Measurements from ENCODE around the gene CDKN1B. TPM values are rescaled to one million over a fixed set of nuclear protein-coding genes. Genes with fewer than 3 reads are reported as not detected.
A peak's percentile ranks its signal among the peaks of the same experiment; 100 is the strongest.

The CDKN1B gene
- total RNA-seq, 1 experiment from 2014 or later: 24.0 TPM

- no peak for DNase-seq (ENCODE audit: low read depth)
Measured at GRCh38 chr12:12700254-12700653, 16.9 kb upstream of the CDKN1B start.

DNA sequence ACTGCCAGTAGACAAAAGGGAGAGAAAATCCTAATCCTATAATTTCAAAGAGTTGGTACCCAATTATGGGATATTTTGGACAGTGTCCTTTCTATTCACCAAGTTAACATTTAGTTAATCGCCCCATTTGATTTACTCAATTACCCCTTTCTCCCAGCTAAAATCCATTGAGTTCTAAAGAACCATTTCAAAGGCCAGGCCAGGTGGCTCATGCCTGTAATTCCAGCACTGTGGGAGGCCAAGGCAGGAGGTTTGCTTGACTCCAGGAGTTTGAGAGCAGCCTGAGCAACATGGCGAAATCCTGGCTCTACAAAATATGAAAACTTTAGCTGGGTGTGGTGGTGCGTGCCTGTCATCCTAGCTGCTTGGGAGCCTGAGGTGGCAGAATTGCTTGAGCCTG, 15.7 kb upstream of the CDKN1B start:
- DNase-seq (ENCODE audit: low read depth): no peak

- peak; percentile 86 for DNase-seq (ENCODE audit: low read depth)
Measured at GRCh38 chr12:12704593-12705230, 12.5 kb upstream of the CDKN1B start.

DNA sequence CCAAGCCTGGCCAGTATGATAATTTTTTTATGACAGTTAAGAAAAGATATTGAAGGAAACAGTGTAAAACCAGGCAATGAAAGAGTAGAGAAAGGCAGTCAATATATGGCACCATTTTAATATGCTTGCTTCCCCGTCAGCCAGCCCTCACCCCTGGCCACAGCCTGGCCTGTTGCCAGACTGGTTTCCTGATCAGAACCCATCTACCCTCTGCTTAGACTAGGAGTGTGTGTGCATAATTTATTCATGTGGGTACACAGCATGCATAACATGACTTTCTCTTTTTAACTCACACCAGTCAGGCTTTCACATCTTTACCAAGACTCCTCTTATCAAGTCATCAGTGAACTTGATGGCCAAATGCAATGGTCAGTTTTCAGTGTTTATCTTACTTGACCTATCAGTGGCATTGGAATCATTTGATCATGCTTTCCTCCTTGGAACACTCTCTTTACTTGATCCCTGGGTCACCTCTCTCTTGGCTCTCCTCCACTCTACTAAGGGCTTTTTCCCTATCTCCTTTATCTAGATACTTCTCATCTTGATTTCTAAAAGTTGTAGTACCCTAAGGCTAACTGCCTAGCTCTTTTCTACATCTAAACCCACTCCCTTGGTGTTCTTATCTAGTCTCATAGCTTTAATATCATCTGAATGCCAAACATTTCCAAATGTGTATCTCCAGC, 11.2 kb upstream of the CDKN1B start:
- no peak for DNase-seq (ENCODE audit: low read depth)

- no peak for DNase-seq (ENCODE audit: low read depth)
Measured at GRCh38 chr12:12713932-12714275, 3.3 kb upstream of the CDKN1B start.

DNA sequence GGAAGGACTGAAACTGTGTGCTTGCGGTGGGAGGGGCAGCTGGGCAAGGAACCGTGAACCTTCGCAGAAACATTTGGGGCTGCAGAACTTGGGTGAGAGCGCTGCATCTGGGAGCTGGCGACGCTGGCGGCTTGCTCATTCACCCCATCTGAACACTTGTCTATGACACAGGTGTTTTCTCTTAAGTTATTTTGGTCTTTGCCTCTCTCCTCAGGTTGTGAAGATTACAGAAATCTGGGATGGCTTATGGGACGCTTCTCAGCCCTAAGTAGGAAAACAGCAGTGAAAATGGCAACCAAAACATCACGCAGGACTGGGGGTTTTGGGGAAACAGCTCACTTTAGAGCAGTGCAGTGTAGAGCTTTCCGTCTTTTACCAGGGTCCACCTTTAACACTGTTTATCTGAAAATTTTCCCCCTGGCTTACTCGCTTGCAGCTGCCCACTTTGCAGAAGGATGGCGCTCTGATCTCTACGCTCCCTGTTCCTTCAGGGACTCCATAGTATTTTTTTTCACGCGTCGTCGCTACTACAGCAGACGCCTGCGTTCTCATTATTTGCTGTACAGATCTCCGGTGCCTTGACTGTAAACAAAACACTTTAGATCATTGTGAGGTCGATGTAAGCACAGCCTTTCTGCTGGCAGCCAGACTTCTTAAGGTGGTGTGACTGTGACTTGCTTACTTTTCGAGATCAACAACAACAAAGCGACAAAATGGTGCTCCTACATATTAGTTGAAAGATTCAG, 2.7 kb upstream of the CDKN1B start:
- DNase-seq (ENCODE audit: low read depth): no peak

- no peak for DNase-seq (ENCODE audit: low read depth)
Measured at GRCh38 chr12:12715128-12715458, 2.1 kb upstream of the CDKN1B start.

DNA sequence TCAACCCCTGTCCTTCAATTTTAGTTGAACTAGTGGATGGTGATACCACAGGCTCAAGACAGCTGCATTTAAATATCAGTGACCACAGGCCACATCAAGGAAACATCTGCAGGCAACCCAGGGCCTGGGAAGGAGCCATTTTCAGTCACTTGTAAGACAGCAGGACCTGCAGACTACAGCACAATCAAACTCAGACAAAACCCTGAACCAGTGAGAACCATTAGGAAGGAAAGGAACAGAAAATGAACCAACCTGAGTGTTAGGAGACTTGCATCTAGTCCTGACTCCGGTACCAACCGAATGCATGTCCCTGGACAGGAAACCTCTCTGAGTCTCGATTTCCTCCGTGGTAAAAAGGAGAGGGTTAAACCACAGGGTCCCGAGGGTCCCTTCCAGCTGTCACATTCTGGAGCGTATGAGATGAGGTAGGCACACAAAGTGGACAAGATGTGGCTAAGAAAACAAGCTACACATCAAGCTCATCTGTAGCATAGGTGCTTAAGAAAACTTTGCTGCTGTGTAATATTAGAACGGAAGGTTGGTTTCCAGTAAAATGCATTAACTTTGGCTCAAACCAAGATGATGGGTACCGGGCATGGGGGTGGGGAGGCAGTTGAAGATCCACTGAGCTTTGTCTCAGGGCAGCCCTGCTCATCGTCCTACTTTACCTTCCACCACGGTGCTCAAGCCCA, 1.6 kb upstream of the CDKN1B start:
- DNase-seq (ENCODE audit: low read depth): no peak

DNA sequence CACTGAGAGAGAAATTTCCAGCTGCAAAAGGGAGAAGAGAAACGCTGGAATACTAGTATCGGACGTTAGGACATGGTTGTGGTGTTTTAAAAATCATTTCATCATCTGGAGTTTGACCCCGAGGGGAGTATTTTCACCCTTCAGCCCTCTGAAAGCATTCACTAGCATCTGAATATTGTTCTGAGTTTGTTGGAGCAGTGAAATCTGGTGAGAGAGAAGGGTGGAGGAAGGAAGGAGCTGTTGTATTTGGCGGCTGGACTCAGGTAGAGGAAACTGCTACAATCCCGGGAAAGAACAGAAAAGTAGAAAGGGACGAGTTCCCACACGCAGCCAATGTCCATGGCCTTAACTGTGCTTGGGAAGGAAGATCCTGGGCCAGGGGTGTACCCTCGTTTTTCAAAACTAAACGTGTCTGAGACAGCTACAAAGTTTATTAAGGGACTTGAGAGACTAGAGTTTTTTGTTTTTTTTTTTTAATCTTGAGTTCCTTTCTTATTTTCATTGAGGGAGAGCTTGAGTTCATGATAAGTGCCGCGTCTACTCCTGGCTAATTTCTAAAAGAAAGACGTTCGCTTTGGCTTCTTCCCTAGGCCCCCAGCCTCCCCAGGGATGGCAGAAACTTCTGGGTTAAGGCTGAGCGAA, 896 bp upstream of the CDKN1B start:
- peak; percentile 8 for DNase-seq (ENCODE audit: low read depth)

GRCh38 chr12:12717586-12718380, 615 bp downstream of the CDKN1B start:
- DNase-seq (ENCODE audit: low read depth): peak; percentile 17

DNA sequence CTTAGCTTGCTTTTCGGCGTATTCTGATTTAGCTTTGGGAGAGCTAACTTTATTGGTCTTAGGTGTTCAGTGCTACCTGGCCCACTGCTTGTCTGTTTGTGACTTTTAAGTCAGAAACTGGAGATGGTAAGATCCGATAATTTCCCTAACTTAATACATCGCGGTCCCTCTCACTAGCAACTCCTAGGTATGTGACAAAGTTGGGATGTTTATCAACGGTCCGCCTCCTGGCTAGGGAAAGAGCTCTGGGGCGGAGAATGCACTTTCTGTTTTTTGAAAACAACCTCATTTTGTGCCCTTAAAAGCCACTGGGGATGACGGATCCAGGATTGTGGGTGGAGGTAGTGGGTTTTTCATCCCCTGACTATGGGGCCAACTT, 1.2 kb downstream of the CDKN1B start:
- no peak for DNase-seq (ENCODE audit: low read depth)

DNA sequence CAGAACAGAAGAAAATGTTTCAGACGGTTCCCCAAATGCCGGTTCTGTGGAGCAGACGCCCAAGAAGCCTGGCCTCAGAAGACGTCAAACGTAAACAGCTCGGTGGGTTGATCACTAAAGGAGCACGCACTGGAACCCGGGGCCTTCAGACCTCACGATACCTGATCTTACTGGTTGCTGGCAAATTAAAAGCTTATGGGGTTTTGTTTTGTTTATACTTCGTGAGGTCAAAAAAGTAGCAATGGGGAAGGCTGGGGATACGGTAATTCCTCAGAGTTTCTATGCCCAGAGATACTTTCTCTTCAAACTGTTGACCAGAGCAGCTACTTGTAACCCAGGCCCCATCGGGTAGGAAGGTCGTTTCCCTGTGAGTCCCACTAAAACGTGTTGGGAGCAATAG, 1.7 kb downstream of the CDKN1B start:
- DNase-seq (ENCODE audit: low read depth): peak; percentile 42

DNA sequence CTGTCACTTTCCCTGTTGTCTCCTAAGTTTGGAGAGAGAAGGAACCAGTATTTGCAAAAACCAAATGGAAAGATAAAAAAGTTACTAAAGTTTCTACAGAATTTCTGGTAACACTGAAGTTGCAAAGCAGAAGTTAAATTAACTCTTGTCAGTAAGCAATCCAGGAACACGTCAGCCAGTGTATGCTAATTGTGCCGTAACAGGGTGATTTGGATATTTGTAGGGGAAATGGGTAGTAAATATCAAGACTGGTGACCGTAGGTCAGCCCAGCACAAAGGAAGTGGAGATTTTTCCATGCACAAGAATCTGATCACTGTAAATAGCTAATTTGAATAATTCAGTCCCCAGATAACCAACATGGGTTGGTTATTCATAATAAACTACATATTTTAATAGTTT, 2.3 kb downstream of the CDKN1B start:
- peak; percentile 48 for DNase-seq (ENCODE audit: low read depth)

GRCh38 chr12:12720052-12720451, 2.9 kb downstream of the CDKN1B start:
- peak; percentile 13 for DNase-seq (ENCODE audit: low read depth)

DNA sequence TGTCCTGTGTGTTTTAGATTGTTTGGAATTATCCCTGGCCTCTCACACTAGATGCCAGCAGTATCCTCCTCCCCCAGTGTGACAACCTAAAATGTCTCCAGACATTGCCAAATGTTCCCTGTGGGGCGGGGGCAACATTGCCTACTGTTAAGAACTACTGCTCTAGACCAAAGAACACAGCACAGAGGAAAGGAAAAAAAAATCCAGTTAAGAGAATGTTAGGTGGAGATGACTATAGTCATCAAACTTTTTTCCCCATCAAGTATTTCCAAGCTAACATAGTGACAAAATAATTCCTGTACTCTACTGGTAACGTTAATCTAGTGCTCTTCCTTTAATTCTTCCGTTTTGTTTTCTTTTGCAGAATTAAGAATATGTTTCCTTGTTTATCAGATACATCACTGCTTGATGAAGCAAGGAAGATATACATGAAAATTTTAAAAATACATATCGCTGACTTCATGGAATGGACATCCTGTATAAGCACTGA, 3.5 kb downstream of the CDKN1B start:
- peak; percentile 56 for DNase-seq (ENCODE audit: low read depth)

- peak; percentile 31 for DNase-seq (ENCODE audit: low read depth)
Measured at GRCh38 chr12:12721176-12721751, 4.1 kb downstream of the CDKN1B start.

- DNase-seq (ENCODE audit: low read depth): no peak
Measured at GRCh38 chr12:12721814-12722434, 4.8 kb downstream of the CDKN1B start.

- DNase-seq (ENCODE audit: low read depth): peak; percentile 65
Measured at GRCh38 chr12:12722435-12723148, 5.4 kb downstream of the CDKN1B start.

GRCh38 chr12:12723149-12723680, 6.0 kb downstream of the CDKN1B start:
- DNase-seq (ENCODE audit: low read depth): peak; percentile 35

Measured in HT1080 (cell line).